UCSD-AML1 (cell line): ENCODE measurements around the gene C9.
"Not testable (repeated sequence)": the region's sequence is repeated elsewhere in the genome, so short reads cannot be mapped to it uniquely, and the experiment has no call there.

ENCODE experiments used
- DNase-seq: peaks from one replicate; lab custom pipeline; 2025; ENCODE audit not compliant: unreplicated experiment; lab: John Stamatoyannopoulos, UW

The C9 gene

DNA sequence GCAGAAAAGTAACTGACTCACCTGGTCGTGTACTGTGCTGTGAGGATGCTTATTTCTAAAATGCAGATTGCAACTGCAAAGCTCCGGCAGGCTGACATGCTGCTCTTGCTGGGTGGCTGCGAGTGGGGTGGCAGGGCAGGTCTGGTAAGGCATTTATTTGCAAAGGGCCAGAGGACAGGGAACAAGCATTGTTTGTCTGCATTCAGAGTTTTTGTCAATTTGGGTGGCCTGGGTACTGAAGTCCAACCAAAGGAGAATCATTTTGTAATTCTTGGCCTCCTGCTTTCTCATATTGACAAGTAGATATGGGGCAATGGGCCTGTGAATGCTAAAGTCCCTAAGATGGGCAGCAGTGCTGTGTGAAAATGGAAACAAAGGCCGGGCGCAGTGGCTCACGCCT is at the start of gene C9:
Gene C9, minus strand, starts transcription at position 129 of the 400 bp plus-strand sequence. Its CDS starts 31 bp downstream, at position 98.
- DNase-seq, result no peak

DNA sequence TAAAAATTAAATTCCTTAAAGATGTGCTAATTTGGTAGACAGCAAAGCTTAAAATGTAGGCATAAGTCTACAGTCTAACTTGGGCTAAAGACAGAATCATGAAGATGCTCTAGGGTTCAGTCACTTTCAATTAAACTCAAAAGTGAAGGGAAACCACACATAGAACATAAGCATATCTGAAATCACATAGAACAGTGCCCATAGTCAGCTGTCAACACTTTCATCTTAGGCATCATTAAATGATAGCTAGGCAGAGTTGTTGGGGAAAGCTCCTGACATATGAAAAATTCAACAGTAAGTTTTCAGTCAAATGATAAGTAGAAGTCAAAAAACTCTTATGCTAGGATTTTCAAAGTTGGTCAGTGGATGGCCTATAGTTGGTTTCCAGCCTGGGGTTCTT is 49.5 kb upstream of the C9 start:
- DNase-seq, result no peak

DNA sequence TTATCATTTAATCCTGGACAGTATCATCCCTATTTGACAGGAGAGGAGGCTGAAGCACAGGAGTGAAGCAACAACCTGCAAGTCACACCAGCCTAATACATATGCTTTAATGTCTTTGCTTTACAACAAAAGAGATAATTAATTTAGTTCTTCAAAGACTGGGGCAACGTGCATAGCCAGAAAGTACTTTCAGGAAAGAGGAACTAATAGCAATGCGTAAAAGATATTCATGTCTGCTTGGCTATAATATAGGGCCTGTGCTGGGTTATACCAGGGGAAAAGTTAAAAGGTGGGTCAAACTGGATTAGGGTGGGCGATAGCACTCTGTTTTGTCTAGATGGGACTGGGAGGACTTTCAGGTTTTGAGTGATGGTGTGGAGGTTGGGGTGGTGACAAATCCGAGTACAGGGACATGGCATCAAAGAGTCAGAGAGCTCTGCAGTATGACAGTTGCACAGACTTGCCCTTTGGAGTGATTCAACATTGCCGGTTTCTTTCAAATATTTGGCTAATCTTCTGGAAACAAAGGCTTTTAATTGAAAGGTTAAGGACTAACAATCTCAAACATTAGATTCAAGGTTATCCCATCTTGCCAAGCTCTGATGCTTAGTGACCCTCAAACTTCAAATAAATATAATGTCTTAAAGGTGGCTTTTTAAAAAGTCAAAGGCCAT is 48.6 kb upstream of the C9 start:
- DNase-seq, result no peak

DNA sequence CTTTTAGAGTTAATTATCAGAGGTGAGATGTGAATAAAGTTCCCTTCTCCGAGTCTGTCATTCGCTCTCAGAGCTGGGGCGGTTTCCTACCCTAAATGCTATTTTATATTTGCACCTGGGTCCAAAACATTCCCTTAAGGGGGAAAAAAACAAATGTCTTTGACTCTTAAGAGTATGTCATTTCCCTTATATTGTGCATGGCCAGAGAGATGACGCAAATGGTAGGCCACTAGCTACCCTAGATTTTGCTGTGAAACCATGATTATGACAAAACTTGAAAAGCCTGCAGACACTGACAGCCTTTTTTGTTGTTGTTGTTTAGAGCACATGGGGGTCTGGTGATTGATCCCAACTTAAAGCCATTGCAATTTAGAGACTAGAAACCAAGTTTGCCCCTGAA is 47.7 kb upstream of the C9 start:
- no peak for DNase-seq

DNA sequence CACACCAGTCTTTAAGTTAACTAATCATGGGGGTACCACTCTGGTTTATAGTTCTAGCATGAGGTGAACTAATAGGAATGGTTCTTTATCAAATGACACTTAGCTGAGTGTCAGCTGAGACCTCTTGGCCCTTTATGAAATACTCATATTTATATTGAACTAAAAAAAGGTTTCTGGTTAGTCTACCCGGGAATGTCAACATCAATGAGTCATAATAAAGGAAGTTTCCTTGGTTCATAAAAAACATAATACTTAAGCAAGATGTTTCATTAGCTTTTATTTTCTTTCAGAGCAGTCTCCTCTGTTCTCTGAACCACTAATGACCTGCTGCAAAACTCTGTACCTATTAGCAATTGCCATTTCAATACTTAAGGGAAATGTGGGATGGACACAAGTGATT is 46.8 kb upstream of the C9 start:
- DNase-seq, result no peak

DNA sequence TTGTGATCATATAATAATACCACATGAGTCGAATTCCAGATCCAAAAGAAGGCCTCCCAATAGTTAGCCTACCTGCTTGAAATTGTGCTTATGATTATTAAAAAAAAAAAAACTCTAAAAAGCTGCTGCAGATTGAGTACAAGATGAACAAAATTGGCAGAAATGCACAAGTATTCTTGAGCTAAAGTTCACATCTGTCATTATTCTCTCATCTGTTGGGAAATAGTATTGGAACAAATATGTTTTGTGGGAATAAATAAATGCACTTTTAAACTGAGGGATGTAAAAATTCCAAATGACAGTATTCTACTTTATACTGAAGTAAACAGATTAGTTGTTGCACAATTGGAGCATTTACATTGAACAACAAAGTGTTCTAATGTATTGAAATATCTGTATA is 44.7 kb upstream of the C9 start:
- DNase-seq, result no peak

DNA sequence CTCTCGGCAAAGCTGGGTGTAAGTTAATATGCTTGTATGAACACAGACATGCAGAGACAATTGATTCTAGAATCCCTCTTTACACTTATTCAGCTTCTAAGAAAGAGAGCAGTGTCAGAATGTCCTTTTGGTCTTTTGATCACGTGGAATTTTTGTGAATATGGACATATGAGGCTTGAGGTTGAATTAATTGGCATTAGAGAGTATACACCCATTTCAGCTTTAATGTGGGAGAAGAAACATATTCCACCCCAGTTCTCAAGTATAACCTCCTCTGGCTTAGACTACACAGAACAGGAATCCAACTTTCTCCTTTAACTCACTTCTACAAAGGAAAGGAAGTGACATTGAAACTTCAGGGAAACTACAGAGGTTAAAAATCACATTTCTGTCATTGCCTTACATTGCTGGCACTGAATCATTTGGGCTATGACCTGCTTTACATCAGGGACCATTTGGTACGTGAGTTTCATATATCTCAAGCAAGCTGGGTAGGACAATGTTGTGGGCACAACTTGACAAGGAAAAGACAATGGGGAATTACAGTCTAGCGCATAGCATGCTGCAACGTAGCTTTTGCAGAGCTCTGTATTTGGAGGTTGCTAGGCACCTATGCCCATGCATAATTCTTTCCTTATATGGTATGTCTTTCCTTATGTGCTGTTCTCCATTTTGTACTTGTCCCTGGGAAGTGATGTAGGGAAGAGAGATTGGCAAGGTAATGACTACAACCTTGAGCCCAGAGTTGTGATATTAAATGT is 41.0 kb upstream of the C9 start:
- DNase-seq, result no peak

DNA sequence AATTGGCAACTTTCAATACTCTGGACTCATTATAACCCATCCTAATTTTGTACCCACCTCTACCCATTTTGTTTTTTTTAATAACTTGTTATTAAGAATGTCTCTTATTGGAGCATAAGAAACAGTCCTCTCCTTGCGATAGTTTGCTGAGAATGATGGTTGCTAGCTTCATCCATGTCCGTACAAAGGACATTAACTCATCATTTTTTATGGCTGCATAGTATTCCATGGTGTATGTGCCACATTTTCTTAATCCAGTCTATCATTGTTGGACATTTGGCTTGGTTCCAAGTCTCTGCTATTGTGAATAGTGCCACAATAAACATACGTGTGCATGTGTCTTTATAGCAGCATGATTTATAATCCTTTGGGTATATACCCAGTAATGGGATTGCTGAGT is 39.5 kb upstream of the C9 start:
- DNase-seq, result not testable (repeated sequence)

DNA sequence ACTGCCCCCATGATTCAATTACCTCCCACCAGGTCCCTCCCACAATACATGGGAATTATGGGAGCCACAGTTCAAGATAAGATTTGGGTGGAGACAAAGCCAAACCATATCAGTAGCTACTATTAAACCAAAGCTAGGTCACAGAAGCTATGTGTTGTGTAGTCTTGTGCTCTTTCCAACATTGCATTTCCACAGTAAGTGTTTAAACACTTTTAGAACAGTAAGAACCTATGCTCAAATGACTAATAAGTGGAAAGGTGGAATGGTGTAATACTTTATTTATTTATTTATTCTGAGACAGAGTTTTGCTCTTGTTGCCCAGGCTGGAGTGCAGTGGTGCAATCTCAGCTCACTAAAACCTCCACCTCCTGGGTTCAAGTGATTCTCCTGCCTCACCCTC is 37.8 kb upstream of the C9 start:
- DNase-seq, result not testable (repeated sequence)

DNA sequence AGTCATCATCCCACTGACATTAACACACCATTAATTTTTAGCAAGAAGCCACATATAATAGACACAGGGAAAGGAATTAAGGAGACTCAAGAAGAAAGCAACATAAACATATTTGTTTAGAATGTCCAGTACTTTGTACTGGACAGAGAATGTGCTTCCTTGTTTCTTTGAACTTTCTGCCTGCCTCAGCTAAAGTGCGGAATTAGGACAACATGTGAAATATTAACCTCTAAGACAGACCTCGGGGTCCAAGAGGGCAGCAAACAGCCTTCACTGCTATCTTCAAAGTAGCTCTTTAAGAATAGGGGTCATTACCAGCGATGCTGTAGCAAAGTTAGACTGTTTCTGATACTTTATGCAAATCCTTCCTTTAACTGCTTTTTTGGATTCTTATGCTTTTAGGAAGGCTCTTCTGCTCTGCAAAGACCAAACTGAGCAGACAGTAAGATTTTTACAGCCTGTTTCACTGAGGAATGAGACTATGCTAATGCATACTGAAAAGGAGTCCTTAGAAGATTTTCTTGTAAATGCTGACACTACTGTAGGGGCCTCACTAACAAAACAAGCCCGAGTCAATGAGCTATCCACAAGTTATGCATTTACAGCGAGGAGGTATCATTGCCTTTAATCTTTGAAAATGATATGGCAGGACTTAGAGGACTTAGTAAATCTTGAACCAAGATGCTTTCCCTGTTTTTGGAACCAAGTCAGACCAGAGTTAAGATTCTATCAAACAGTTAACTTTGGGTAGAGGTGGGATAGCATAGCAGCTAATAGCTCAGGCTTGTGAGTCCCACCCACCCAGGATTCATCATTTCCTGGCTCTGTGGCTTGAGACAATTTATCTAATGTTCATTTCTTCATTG is 36.7 kb upstream of the C9 start:
- DNase-seq, result no peak

DNA sequence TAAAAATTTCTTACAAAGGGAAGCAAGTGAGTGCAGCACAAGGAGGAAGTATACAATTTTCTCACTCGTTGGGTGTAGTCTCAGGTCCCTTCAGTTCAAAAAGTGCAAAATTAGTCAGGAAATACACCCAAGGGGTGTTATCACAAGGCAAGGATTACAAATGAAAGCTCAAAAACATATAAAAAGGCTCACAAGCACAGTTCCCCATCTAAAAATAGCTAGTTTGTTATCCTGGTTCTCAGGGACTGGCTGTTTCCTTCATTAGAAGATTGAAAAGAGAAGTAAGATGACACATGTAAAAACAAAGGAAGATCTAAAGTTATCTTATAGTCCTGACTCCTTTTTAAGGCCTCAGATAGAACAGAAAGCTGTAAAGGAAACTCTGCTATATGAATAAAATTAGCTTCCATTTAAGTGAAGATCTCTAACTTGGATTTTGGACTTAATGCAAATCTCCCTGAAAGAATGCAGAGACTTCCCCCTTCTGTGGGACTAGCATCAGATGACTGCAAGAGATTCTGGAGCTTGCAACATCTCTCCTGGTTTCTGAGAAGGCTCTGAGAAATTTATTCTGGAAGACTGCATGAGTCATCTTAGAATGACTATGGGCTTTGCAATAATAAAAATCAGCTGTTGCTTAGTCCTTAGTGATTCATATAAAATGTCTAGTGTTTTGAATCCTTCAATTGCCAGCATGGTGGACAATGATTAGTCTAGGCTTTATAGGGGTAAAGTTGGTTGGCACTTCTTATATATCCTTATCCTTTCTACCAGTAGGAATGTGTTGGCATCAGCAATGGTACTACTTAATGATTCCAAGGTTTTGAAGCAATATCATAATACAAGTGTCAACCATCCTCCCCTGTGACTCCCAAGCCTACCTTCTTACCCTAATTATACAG is 35.1 kb upstream of the C9 start:
- DNase-seq, result no peak

DNA sequence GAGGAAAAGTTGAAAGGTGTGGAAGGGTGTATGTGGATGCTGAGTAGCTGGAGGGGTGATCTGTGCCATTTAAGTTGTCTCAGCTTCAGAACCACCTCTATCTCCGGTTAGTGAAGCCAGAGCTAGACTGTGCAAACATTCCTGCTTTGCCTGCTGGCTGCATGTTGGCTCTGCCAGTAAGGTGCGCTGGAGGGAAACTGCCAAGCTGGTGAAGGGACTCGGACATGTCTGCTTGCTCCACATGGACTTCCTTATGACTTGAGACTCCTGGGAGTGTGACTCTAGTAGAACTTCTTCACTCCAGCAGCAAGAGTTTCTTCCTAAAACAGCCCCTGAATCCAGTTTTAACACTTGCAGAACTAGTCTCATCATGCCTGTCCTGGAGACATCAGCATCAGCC is 32.5 kb upstream of the C9 start:
- no peak for DNase-seq

DNA sequence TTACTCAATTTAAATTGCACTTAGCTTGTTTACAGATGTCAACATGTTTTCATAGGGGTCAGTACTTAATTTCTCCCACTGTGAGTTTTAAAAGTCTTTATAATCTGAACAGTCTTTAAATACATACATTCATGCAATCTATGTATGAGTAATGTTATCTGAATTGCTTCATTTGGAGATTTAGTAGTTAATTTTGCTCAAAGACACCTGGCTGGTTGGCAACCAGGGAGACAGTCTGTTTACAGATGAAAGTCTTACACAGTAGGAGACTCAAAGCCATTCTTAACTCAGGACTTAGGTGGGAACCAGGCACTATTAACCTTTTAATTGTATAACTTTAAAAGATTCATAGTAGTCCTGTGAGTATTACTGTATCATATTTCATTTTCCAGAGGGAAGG is 31.2 kb upstream of the C9 start:
- no peak for DNase-seq

DNA sequence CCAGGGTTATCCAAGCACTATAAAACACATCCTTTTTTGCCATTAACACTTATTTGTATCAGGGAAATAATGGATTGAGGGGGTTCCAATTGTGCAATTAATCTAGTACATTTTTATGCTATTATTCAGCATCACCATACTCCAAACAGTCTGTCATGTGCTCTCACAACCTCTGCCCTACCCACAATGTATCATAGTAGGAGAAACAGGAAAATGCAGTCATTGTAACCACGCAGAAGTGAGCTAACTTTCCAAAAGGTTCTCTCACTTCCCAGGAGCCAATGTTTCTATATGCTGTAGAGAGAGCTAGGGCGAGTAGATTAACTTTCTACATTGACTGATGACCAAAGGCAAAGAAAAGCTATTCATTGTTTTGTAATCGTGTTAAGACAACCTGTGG is 30.7 kb upstream of the C9 start:
- DNase-seq, result no peak

DNA sequence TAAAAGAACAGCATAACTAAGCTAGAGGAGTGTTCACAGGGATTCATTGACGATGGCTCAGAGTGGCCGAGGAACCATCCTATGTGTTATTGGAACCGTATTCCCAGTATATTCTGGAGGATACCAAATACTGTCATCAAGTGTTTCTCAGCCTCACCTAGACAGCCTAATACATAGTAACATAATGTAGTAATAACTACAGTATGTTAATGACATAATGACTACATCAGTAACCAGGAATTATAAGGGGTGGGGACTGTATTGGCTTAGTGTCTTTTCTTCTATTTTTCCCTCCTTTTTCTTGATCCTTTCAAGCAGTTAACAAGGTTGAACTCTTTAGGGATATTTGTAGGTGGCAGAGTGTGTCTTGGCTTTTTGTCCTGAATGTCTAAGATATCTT is 26.6 kb upstream of the C9 start:
- DNase-seq, result no peak

DNA sequence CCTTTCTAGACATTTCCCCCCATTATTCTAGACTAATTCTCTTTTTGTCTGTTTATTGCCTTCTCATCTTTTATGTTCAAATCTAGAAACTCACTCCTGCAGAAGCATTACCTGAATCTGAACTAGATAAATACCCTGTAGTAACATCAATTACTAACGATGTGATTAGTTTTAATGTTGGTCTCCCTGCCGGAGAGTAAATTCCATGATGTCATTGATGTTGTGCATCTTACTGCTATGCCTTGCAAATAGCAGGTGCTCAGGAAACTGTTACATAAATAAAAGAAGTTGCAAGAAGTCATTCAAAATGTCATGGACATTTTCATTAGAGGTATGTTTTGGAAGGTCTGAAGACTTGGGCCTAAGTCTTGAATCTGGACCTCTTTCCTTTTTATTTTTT is 23.0 kb upstream of the C9 start:
- DNase-seq, result no peak

DNA sequence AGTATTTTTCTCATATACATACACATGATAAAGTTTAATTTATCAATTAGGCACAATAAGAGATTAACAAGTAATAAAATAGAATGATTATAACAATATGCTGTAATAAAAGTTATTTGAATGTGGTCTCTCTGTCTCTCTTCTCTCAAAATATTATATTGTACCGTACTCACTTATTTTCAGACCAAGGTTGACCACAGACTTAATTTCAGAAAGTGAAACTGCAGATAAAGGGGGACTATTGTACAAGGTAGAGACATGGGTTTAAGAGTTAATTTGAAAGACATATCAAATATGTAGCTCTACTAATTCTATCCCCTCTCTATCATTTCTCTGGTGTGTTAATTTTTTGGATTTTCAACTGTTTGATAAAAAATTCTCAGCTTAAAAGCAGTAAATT is 20.0 kb upstream of the C9 start:
- no peak for DNase-seq

DNA sequence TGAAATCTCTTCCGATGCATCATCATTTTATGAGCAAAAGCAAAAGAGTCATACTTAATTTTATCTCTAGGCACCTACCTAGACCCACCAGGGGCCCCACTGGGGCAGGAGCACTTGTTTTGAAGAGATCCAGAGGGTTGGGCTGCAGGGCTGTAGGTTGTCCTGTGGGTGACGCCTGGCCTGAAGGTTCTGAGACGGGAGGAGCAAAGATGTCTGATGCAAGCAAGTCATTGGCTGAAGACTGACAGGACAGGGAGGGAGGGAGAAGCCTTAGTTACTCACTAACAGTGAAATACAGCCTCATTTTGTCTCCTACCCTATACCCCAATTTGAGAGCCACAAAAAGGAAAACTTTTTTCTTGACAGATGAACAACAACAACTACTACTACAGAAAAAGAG is 17.1 kb upstream of the C9 start:
- no peak for DNase-seq

DNA sequence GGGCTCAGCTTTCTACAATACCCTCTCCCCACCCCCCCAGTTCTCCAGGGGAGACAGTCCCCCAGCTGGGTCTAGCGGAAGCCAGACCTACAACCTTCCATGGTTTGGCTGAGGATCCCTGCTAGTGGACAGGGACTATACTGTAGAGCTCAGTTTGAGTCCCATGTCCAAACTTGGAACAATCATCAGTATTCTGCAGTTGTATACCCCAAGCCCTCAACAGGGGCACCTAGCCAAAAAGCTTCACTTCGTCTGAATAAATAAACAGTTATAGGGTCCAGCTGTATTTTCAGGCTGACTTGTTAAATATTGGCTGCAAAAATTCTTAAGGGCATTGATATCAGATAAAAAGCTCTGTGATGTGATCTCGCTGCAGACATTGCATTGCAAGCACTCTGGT is 15.4 kb upstream of the C9 start:
- DNase-seq, result no peak

DNA sequence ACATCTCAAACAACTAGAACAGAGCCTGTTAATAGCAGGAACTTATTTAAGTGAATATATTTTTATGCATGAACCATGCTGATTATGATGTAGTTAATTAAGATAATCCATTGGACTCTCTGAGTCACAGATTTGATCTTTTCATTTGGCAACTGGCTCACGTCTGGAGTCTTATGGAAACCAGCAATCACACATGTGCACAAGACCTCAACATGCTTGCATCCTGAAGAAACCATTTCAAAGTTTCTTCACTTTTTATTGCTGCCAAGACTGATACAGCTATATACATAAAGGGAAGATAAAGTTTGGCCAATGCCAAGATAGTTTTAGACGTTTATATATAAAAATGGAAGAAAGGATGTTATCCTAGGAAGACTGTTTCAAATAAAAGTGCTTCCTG is 13.3 kb upstream of the C9 start:
- no peak for DNase-seq

DNA sequence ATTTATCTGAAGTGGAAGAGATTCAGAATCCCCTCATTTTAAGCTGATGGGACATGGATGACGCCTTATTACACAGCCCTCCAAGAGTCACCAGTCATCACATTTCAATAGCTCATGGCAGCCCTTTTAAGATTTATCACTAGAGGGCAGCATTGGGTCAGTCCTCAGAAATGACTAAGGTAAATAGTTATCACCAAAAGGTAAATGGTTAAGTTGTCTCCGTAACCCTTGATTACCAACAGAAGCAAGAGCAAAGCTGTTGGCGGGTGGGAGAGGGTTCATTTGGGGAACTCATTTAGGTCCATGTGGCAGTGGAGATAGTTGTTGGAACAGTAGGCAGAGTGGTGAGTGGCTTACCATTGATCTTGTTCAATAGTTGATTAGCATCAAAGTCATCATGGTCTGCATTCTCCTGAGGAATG is 12.0 kb upstream of the C9 start:
- DNase-seq, result peak; percentile 20
